NB4 (cell line): ENCODE data around the gene IL36G.

Experiments
- POLR2A ChIP-seq: IDR thresholded peaks from 2 replicates; pipeline ENCODE4 v1.6.1; 2011; ENCODE audit warnings: mild to moderate bottlenecking; ENCODE audit not compliant: insufficient read length; ENCODE audit errors: extremely low read depth
- TF ChIP-seq, protein P1 (sequence below): IDR thresholded peaks from one replicate; pipeline ENCODE4 v1.5.1; 2012; ENCODE audit warnings: low read depth, low read length

DNA sequence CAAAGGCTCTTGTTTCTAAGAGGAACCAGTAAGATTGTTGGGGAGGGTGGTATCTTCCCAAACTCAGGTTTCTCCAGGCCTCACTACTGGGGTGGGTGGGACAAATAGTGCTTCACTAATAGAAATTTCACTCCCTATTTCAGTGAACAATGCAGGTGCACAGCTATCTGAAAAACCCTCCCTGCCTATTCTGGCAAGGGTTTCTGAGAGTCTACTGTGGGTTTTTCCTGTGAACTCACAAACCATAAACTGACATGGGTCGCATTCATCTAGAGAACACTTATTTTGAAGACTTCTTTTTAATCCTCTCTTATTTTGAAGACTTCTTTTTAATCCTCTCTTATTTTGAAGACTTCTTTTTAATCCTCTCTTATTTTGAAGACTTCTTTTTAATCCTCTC lies 31.8 kb downstream of the IL36G start:
- TF ChIP-seq, protein P1, sequence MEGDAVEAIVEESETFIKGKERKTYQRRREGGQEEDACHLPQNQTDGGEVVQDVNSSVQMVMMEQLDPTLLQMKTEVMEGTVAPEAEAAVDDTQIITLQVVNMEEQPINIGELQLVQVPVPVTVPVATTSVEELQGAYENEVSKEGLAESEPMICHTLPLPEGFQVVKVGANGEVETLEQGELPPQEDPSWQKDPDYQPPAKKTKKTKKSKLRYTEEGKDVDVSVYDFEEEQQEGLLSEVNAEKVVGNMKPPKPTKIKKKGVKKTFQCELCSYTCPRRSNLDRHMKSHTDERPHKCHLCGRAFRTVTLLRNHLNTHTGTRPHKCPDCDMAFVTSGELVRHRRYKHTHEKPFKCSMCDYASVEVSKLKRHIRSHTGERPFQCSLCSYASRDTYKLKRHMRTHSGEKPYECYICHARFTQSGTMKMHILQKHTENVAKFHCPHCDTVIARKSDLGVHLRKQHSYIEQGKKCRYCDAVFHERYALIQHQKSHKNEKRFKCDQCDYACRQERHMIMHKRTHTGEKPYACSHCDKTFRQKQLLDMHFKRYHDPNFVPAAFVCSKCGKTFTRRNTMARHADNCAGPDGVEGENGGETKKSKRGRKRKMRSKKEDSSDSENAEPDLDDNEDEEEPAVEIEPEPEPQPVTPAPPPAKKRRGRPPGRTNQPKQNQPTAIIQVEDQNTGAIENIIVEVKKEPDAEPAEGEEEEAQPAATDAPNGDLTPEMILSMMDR, result no peak
- TF ChIP-seq POLR2A, result no peak
